Superior temporal gyrus (tissue), 1 donor: Measurements from ENCODE around the gene SHROOM4.

ENCODE experiments used
- DNase-seq: peaks from one replicate; pipeline ENCODE4 v3.0.0-alpha.2; 2016; ENCODE audit errors: extremely low spot score

The SHROOM4 gene

GRCh38 chrX:50705042-50705441 lies 109.0 kb downstream of the SHROOM4 start:
- no peak for DNase-seq

GRCh38 chrX:50704360-50704759 lies 109.6 kb downstream of the SHROOM4 start:
- no peak for DNase-seq

GRCh38 chrX:50700921-50701320 lies 113.1 kb downstream of the SHROOM4 start:
- no peak for DNase-seq

- DNase-seq: no peak
Measured at GRCh38 chrX:50698944-50699343, 115.0 kb downstream of the SHROOM4 start.

GRCh38 chrX:50697691-50698090 lies 116.3 kb downstream of the SHROOM4 start:
- no peak for DNase-seq

GRCh38 chrX:50691820-50692219 lies 122.2 kb downstream of the SHROOM4 start:
- peak; percentile 63 for DNase-seq

- DNase-seq: no peak
Measured at GRCh38 chrX:50684871-50685270, 129.1 kb downstream of the SHROOM4 start.

- peak; percentile 28 for DNase-seq
Measured at GRCh38 chrX:50680990-50681389, 133.0 kb downstream of the SHROOM4 start.

GRCh38 chrX:50677789-50678188 lies 136.2 kb downstream of the SHROOM4 start:
- no peak for DNase-seq

- no peak for DNase-seq
Measured at GRCh38 chrX:50671661-50672060, 142.3 kb downstream of the SHROOM4 start.

GRCh38 chrX:50668860-50669259 lies 145.1 kb downstream of the SHROOM4 start:
- no peak for DNase-seq

GRCh38 chrX:50648156-50648555 lies 165.8 kb downstream of the SHROOM4 start:
- no peak for DNase-seq

GRCh38 chrX:50644496-50644895 lies 169.5 kb downstream of the SHROOM4 start:
- DNase-seq: no peak

GRCh38 chrX:50643525-50644137 lies 170.4 kb downstream of the SHROOM4 start:
- DNase-seq: no peak

- DNase-seq: no peak
Measured at GRCh38 chrX:50638123-50638522, 175.9 kb downstream of the SHROOM4 start.

- DNase-seq: peak; percentile 13
Measured at GRCh38 chrX:50635817-50636365, 178.1 kb downstream of the SHROOM4 start.

- DNase-seq: no peak
Measured at GRCh38 chrX:50635162-50635561, 178.8 kb downstream of the SHROOM4 start.

- DNase-seq: no peak
Measured at GRCh38 chrX:50629774-50630173, 184.2 kb downstream of the SHROOM4 start.

GRCh38 chrX:50627696-50628095 lies 186.3 kb downstream of the SHROOM4 start:
- DNase-seq: no peak

- DNase-seq: no peak
Measured at GRCh38 chrX:50626432-50626831, 187.6 kb downstream of the SHROOM4 start.

GRCh38 chrX:50622751-50623150 lies 191.2 kb downstream of the SHROOM4 start:
- no peak for DNase-seq

GRCh38 chrX:50618788-50619558 lies 195.0 kb downstream of the SHROOM4 start:
- no peak for DNase-seq

- no peak for DNase-seq
Measured at GRCh38 chrX:50617183-50617582, 196.8 kb downstream of the SHROOM4 start.
